HG02885 (cell line): Measurements from ENCODE around the gene ZNF692.
"Not testable (repeated sequence)": the region's sequence is repeated elsewhere in the genome, so short reads cannot be mapped to it uniquely, and the experiment has no call there.

Source experiments
- ATAC-seq: cut with Tn5 transposase; IDR thresholded peaks from one replicate; pipeline ENCODE4 v1.9.1; 2021; ENCODE audit warnings: mild to moderate bottlenecking; ENCODE audit not compliant: unreplicated experiment, poor library complexity

ZNF692 gene

GRCh38 chr1:248884632-248885295, 25.9 kb upstream of the ZNF692 start:
- ATAC-seq = no peak

GRCh38 chr1:248882427-248882826, 23.5 kb upstream of the ZNF692 start:
- not testable (repeated sequence) for ATAC-seq

- no peak for ATAC-seq
These were observed 22.4 kb upstream of the ZNF692 start for GRCh38 chr1:248881261-248881660.

GRCh38 chr1:248873993-248874533, 15.2 kb upstream of the ZNF692 start:
- ATAC-seq = peak; percentile 61

- ATAC-seq = peak; percentile 80
These were observed 14.6 kb upstream of the ZNF692 start for GRCh38 chr1:248873409-248873992.

- peak; percentile 42 for ATAC-seq
These were observed 14.0 kb upstream of the ZNF692 start for GRCh38 chr1:248872752-248873408.

- no peak for ATAC-seq
These were observed 13.0 kb upstream of the ZNF692 start for GRCh38 chr1:248871837-248872401.

- ATAC-seq = peak; percentile 76
These were observed 4.4 kb upstream of the ZNF692 start for GRCh38 chr1:248862998-248863881.

- peak; percentile 5 for ATAC-seq
These were observed 3.8 kb upstream of the ZNF692 start for GRCh38 chr1:248862695-248862997.

- ATAC-seq = no peak
These were observed 2.7 kb upstream of the ZNF692 start for GRCh38 chr1:248861616-248862015.

GRCh38 chr1:248860007-248860406, 1.1 kb upstream of the ZNF692 start:
- no peak for ATAC-seq

- ATAC-seq = peak; percentile 39
These were observed 592 bp downstream of the ZNF692 start for GRCh38 chr1:248858096-248858890.

- ATAC-seq = peak; percentile 0
These were observed 1.2 kb downstream of the ZNF692 start for GRCh38 chr1:248857749-248858095.

- ATAC-seq = no peak
These were observed 1.7 kb downstream of the ZNF692 start for GRCh38 chr1:248857201-248857600.

- no peak for ATAC-seq
These were observed 2.7 kb downstream of the ZNF692 start for GRCh38 chr1:248856176-248856575.

- ATAC-seq = no peak
These were observed 3.3 kb downstream of the ZNF692 start for GRCh38 chr1:248855580-248855979.

- no peak for ATAC-seq
These were observed 5.1 kb downstream of the ZNF692 start for GRCh38 chr1:248853663-248854375.

- ATAC-seq = peak; percentile 35
These were observed 6.1 kb downstream of the ZNF692 start for GRCh38 chr1:248852481-248853405.
